OCI-LY1 (cell line): ENCODE measurements around the gene PELO.

Experiments
- H2AFZ ChIP-seq: fragments of 200-600 bp; sonication (generic), shearing (Covaris generic); 2 replicates; pipeline ENCODE4 v1.6.0; 2014; ENCODE audit warnings: antibody characterized with exemption, mild to moderate bottlenecking, low read length
- H3F3A ChIP-seq: fragments of 200-600 bp; sonication (generic), shearing (Covaris generic); 2 replicates; pipeline ENCODE4 v1.6.0; 2014; ENCODE audit warnings: mild to moderate bottlenecking, antibody characterized with exemption, low read length, moderate library complexity; ENCODE audit not compliant: insufficient read depth
- H3K27ac ChIP-seq: fragments of 200-600 bp; sonication (generic); 2 replicates; pipeline ENCODE4 v1.5.1; 2014; ENCODE audit warnings: low read length, mixed run types, mild to moderate bottlenecking, low read depth; ENCODE audit not compliant: poor library complexity, severe bottlenecking
- H3K27me3 ChIP-seq: fragments of 200-600 bp; sonication (generic); 2 replicates; pipeline ENCODE4 v1.6.0; 2014; ENCODE audit warnings: antibody characterized with exemption, mild to moderate bottlenecking, low read length, moderate library complexity; ENCODE audit not compliant: insufficient read depth
- H3K36me3 ChIP-seq: fragments of 200-600 bp; sonication (generic); 2 replicates; pipeline ENCODE4 v1.6.1; 2014; ENCODE audit warnings: mild to moderate bottlenecking, antibody characterized with exemption, low read length, moderate library complexity, mixed read lengths; ENCODE audit not compliant: insufficient read depth
- H3K4me1 ChIP-seq: fragments of 200-600 bp; sonication (generic); 2 replicates; pipeline ENCODE4 v1.5.1; 2014; ENCODE audit warnings: mild to moderate bottlenecking, low read length, moderate library complexity; ENCODE audit not compliant: insufficient read depth, severe bottlenecking
- H3K4me2 ChIP-seq: fragments of 200-600 bp; sonication (generic), shearing (Covaris generic); 2 replicates; pipeline ENCODE4 v1.6.1; 2014; ENCODE audit warnings: low read length
- H3K4me3 ChIP-seq: fragments of 200-600 bp; sonication (generic); 2 replicates; pipeline ENCODE4 v1.5.1; 2014; ENCODE audit warnings: low read length, low read depth, mild to moderate bottlenecking, mixed read lengths; ENCODE audit not compliant: poor library complexity, severe bottlenecking
- H3K79me2 ChIP-seq: fragments of 200-600 bp; shearing (Covaris generic); 2 replicates; pipeline ENCODE4 v1.6.1; 2016; ENCODE audit warnings: mixed run types, low read length, mixed read lengths; ENCODE audit not compliant: insufficient read depth
- H3K9ac ChIP-seq: fragments of 200-600 bp; sonication (generic), shearing (Covaris generic); 2 replicates; pipeline ENCODE4 v1.6.1; 2014; ENCODE audit warnings: mild to moderate bottlenecking, low read length, mixed read lengths
- H3K9me2 ChIP-seq: fragments of 200-600 bp; sonication (generic), shearing (Covaris generic); 2 replicates; pipeline ENCODE4 v1.6.1; 2014; ENCODE audit warnings: low read depth, mild to moderate bottlenecking, low read length, mixed read lengths
- H3K9me3 ChIP-seq: fragments of 200-600 bp; shearing (Covaris generic); 2 replicates; pipeline ENCODE4 v1.6.1; 2014; ENCODE audit warnings: low read length, mixed read lengths
- H4K20me1 ChIP-seq: fragments of 200-600 bp; sonication (generic), shearing (Covaris generic); 2 replicates; pipeline ENCODE4 v1.6.0; 2016; ENCODE audit warnings: mild to moderate bottlenecking, low read length; ENCODE audit not compliant: insufficient read depth
- EZH2 ChIP-seq: fragments of 200-600 bp; sonication (generic), shearing (Covaris generic); IDR thresholded peaks from 2 replicates; pipeline ENCODE4 v1.8.0; 2017; ENCODE audit warnings: borderline replicate concordance, mixed run types, mild to moderate bottlenecking, antibody characterized with exemption, low read length, moderate library complexity, mixed read lengths
- TF ChIP-seq, protein P1 (sequence below): fragments of 200-600 bp; sonication (generic), shearing (Covaris generic); IDR thresholded peaks from 2 replicates; pipeline ENCODE4 v1.5.1; 2017; ENCODE audit warnings: mild to moderate bottlenecking, antibody characterized with exemption, low read length, moderate library complexity, mixed read lengths

The PELO gene

DNA sequence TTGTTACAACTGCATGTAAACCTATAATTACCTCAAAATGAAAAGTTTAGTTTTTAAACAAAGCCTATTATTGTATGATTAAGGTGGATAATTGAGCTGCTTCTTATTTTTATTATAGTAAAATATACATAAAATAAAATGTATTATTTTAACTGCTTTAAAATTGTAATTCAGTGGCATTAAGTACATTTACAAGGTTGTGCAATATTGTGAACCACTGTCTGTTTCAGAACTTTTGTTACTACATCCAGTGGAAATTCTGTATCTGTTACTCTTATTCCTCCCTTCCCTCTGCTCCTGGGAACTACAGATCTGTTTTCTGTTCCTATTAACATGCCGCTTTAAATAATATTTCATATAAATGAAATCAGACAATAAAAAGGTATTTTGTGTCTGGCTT lies 37.1 kb downstream of the PELO start:
- Histone ChIP-seq H3K27me3 (no peaks in the 10 kb centered on the region), H3K36me3 (no peaks in the 10 kb centered on the region), H3K4me3 (no peak overlapping the region), H2AFZ (no peak overlapping the region), H3K4me1 (no peaks in the 10 kb centered on the region), H3K4me2 (no peak overlapping the region), H3F3A (no peaks in the 10 kb centered on the region), H3K9me3 (no peaks in the 10 kb centered on the region), H3K9me2 (no peaks in the 10 kb centered on the region), H3K9ac (no peak overlapping the region), H3K79me2 (no peaks in the 10 kb centered on the region), H4K20me1 (no peaks in the 10 kb centered on the region), H3K27ac (no peak overlapping the region)
- TF ChIP-seq, protein P1, sequence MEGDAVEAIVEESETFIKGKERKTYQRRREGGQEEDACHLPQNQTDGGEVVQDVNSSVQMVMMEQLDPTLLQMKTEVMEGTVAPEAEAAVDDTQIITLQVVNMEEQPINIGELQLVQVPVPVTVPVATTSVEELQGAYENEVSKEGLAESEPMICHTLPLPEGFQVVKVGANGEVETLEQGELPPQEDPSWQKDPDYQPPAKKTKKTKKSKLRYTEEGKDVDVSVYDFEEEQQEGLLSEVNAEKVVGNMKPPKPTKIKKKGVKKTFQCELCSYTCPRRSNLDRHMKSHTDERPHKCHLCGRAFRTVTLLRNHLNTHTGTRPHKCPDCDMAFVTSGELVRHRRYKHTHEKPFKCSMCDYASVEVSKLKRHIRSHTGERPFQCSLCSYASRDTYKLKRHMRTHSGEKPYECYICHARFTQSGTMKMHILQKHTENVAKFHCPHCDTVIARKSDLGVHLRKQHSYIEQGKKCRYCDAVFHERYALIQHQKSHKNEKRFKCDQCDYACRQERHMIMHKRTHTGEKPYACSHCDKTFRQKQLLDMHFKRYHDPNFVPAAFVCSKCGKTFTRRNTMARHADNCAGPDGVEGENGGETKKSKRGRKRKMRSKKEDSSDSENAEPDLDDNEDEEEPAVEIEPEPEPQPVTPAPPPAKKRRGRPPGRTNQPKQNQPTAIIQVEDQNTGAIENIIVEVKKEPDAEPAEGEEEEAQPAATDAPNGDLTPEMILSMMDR: no peak
- no peak for TF ChIP-seq EZH2

DNA sequence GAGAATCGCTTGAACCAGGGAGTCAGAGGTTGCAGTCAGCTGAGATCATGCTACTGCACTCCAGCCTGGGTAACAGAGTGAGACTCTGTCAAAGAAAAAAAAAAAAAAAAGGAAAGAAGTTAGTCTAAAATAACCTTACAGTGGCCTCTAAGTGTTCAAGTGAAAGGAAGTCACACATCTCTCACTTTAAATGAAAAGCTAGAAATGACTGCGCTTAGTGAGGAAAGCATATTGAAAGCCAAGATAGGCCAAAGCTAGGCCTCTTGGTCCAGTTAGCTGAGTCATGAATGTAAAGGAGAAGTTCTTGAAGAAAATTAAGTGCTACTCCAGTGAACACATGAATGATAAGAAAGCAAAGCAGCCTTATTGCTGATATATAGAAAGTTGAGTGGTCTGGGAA lies 38.1 kb downstream of the PELO start:
- Histone ChIP-seq H3K27me3 (no peaks in the 10 kb centered on the region), H3K27ac (no peak overlapping the region), H3K9me3 (no peaks in the 10 kb centered on the region), H3K79me2 (no peaks in the 10 kb centered on the region), H3K4me2 (no peak overlapping the region), H3K4me3 (no peak overlapping the region), H3F3A (no peaks in the 10 kb centered on the region), H3K9ac (no peak overlapping the region), H2AFZ (no peak overlapping the region), H3K4me1 (no peaks in the 10 kb centered on the region), H3K9me2 (no peaks in the 10 kb centered on the region), H3K36me3 (no peaks in the 10 kb centered on the region), H4K20me1 (no peaks in the 10 kb centered on the region)
- TF ChIP-seq, protein P1: no peak
- TF ChIP-seq EZH2: no peak

DNA sequence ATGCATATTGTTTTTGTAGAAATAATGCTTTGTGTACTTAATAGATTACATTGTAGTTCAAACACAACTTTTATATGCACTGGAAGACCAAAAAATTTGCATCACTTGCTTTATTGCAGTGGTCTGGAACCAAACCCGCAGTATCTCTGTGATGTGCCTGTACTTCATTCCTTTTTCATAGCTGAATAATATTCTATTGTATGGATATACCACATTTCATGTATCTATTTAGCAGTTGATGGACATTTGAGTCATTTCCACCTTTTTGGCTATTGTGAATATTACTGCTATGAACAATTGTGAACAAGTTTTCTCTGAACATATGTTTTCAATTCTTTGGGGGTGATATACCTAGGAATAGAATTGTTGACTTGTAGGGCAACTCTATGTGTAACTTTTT lies 40.1 kb downstream of the PELO start:
- Histone ChIP-seq H3F3A (no peaks in the 10 kb centered on the region), H2AFZ (no peak overlapping the region), H3K79me2 (no peaks in the 10 kb centered on the region), H3K27me3 (no peaks in the 10 kb centered on the region), H3K4me1 (no peaks in the 10 kb centered on the region), H3K36me3 (no peaks in the 10 kb centered on the region), H4K20me1 (no peaks in the 10 kb centered on the region), H3K4me3 (no peak overlapping the region), H3K9me2 (no peaks in the 10 kb centered on the region), H3K9me3 (no peaks in the 10 kb centered on the region), H3K27ac (no peak overlapping the region), H3K4me2 (no peak overlapping the region), H3K9ac (no peak overlapping the region)
- TF ChIP-seq, protein P1: no peak
- no peak for TF ChIP-seq EZH2
